Peyer's patch (tissue), 4 donors: ENCODE data around the gene CASS4. TPM values are rescaled to one million over a fixed set of nuclear protein-coding genes. Genes with fewer than 3 reads are reported as not detected.

ENCODE experiments used
- DNase-seq, 3 donors: peaks; one replicate each; pipeline ENCODE4 v3.0.0-alpha.2; 2017 to 2019
- H3K27ac ChIP-seq, 4 donors: fragments of 200-600 bp; sonication (generic); one replicate each; pipeline ENCODE4 v1.5.1; 2016 to 2019
- H3K27me3 ChIP-seq, 2 donors: fragments of 200-600 bp; sonication (generic); one replicate each; pipeline ENCODE4 v1.5.1; 2019
- H3K36me3 ChIP-seq, 3 donors: fragments of 200-600 bp; sonication (generic); one replicate each; pipeline ENCODE4 v1.5.1; 2016 to 2019
- H3K4me1 ChIP-seq, 4 donors: fragments of 200-600 bp; sonication (generic); one replicate each; pipeline ENCODE4 v1.5.1; 2016 to 2019
- H3K4me3 ChIP-seq, 4 donors: fragments of 200-600 bp; sonication (generic); 1 replicate in 3 of 4; 2 replicates in 1 of 4; pipeline ENCODE4 v1.5.1; 2016 to 2019; ENCODE audit warnings: mild to moderate bottlenecking in 1 of 4
- H3K9me3 ChIP-seq, 4 donors: fragments of 200-600 bp; sonication (generic); one replicate each; pipeline ENCODE4 v1.5.1; 2016 to 2019; ENCODE audit warnings: mild to moderate bottlenecking in 1 of 4
- CTCF ChIP-seq, 6 experiments: fragments of 450-650 bp in 4 of 6; fragments of 200-600 bp in 2 of 6; sonication (generic) in 1 of 6; IDR thresholded peaks; one replicate each; pipeline ENCODE4 v1.5.1; 2017 to 2019; ENCODE audit warnings: antibody characterized with exemption in 6 of 6, mild to moderate bottlenecking in 3 of 6, moderate library complexity in 1 of 6
- POLR2A ChIP-seq, 2 donors: fragments of 450-650 bp; IDR thresholded peaks; one replicate each; pipeline ENCODE4 v1.5.1; 2017; ENCODE audit warnings: antibody characterized with exemption in 2 of 2, mild to moderate bottlenecking in 2 of 2, moderate library complexity in 2 of 2
- total RNA-seq, 4 donors: library from RNA; depleted of rRNA; stranded (reverse); fragments of >200 nt; gene quantifications; one replicate each; pipeline ENCODE4 v1.1.0, GENCODE V29; 2016

CASS4 gene
- total RNA-seq, 4 donors from 2014 or later = 0.47 to 3.3 (median 1.2) TPM

GRCh38 chr20:56442389-56443365 is 30.6 kb downstream of the CASS4 start:
- TF ChIP-seq POLR2A (IDR thresholded peaks at IDR 0.05) (no peak), CTCF (IDR thresholded peaks at IDR 0.05) (no peak)

DNA sequence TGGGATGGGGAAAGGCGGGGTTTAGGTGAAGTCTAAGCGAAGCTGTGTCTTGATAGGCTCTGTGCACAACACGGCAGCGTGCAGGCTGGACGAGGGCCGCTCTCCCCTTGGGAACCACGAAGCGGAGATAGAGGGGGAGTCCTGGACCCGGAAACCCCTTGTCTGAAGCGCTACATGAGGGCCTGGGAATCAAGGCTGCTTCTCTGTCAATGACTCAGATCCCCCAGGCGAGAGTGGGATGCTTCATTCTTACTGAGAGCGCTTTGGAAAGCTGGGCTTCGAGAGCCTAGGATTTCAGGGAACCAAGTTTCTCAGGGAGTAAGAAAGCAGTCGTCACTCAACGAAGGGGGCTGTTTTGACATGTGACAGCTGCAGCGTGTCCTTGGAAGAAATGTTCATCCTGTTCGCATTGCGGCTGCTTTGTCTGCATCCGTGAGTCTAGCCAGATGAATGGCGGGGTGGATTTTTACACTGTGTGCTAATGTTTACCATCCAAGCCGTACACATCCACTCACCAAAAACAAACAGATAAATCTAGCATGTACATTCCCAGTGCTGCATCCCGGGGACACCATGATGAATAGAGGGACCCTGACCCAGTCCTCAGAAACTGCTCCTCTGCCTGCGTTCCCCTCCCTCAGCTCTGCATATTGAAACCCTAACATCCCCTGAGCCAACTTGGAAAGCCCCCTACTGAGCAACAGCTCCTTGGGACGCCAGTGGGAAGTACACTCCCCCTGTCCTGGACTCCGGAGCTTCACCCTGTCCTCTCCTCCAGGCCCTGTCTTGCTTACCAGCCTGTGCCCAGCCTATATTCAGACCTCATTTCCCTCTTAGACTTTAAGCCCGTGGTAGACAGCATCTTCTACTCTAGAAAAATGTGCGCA is 31.8 kb downstream of the CASS4 start:
- Histone ChIP-seq H3K27ac (peak overlapping the region in 1 of 4 donors; percentile 5), H3K36me3 (no peaks in the 10 kb centered on the region), H3K4me3 (no peak overlapping the region), H3K27me3 (no peaks in the 10 kb centered on the region), H3K9me3 (no peaks in the 10 kb centered on the region), H3K4me1 (peaks cover 0 to 13% (median 0%) of the 10 kb centered on the region in 4 donors)
- DNase-seq = no peak
- no peak for TF ChIP-seq POLR2A (IDR thresholded peaks at IDR 0.05)
- no peak for TF ChIP-seq CTCF (IDR thresholded peaks at IDR 0.05)

More at GRCh38 chr20:56442389-56443365, 30.6 kb downstream of the CASS4 start:
- no peaks in the 10 kb centered on the region for H3K36me3 ChIP-seq
- peaks cover 0 to 13% (median 0%) of the 10 kb centered on the region in 4 donors for H3K4me1 ChIP-seq
- H3K27me3 ChIP-seq = no peaks in the 10 kb centered on the region
- no peak for DNase-seq
- H3K27ac ChIP-seq = no peak overlapping the region
- H3K9me3 ChIP-seq = no peaks in the 10 kb centered on the region
- no peak overlapping the region for H3K4me3 ChIP-seq

- Histone ChIP-seq H3K27ac (no peak overlapping the region), H3K4me3 (no peak overlapping the region), H3K9me3 (no peaks in the 10 kb centered on the region), H3K36me3 (no peaks in the 10 kb centered on the region), H3K4me1 (peaks cover 0 to 6% (median 0%) of the 10 kb centered on the region in 4 donors), H3K27me3 (no peaks in the 10 kb centered on the region)
- TF ChIP-seq CTCF (IDR thresholded peaks at IDR 0.05) = no peak
- no peak for TF ChIP-seq POLR2A (IDR thresholded peaks at IDR 0.05)
- DNase-seq = no peak
Observed at GRCh38 chr20:56445130-56445529, 33.1 kb downstream of the CASS4 start.

DNA sequence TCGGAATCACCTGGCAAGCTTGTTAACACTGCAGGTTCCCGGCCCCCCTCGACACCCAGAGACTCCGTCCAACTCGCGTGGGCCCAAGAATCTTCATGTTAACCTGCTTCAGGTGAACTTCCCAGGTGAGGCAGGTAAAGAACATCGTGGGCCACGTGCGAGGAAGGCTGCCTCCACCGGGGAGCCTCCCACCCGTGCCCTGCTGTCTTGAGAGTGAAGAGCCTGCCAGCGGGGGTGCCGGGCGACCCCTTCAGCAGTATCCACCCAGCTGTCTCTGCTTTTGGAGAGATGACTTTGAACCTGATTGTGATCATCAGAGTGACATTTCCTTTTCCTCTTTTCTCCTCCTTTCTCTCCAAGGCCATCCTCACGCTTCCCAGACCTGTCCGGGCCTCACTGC is 33.5 kb downstream of the CASS4 start:
- Histone ChIP-seq H3K9me3 (no peaks in the 10 kb centered on the region), H3K4me1 (peaks cover 0 to 2% (median 0%) of the 10 kb centered on the region in 4 donors), H3K36me3 (no peaks in the 10 kb centered on the region), H3K27ac (no peak overlapping the region), H3K4me3 (no peak overlapping the region), H3K27me3 (no peaks in the 10 kb centered on the region)
- DNase-seq = no peak
- TF ChIP-seq CTCF (IDR thresholded peaks at IDR 0.05) (no peak), POLR2A (IDR thresholded peaks at IDR 0.05) (no peak)

GRCh38 chr20:56447227-56447626 is 35.2 kb downstream of the CASS4 start:
- TF ChIP-seq POLR2A (IDR thresholded peaks at IDR 0.05) = no peak
- no peaks in the 10 kb centered on the region for H3K9me3 ChIP-seq
- H3K27ac ChIP-seq = no peak overlapping the region
- H3K36me3 ChIP-seq = no peaks in the 10 kb centered on the region
- no peaks in the 10 kb centered on the region for H3K27me3 ChIP-seq
- no peak overlapping the region for H3K4me3 ChIP-seq
- no peak for DNase-seq
- H3K4me1 ChIP-seq = no peaks in the 10 kb centered on the region
